K562 (cell line): Measurements from ENCODE around the gene RPS10. TPM values are rescaled to one million over a fixed set of nuclear protein-coding genes. Genes with fewer than 3 reads are reported as not detected.

Experiments
- BCL6 ChIP-seq: fragments of 250-450 bp; sonication (Bioruptor Pico); IDR thresholded peaks from 2 replicates; pipeline ENCODE4 v1.4.0; 2020
- FIP1L1 ChIP-seq: fragments of 200-400 bp; formaldehyde crosslinking; IDR thresholded peaks from 2 replicates; pipeline ENCODE4 v1.6.1; 2018; ENCODE audit warnings: mild to moderate bottlenecking, low read depth, low read length; ENCODE audit not compliant: poor library complexity, severe bottlenecking
- FOSL1 ChIP-seq: fragments of 200-800 bp; sonication (Bioruptor generic); conservative IDR thresholded peaks from 2 replicates; pipeline ENCODE4 v1.6.1; 2016; ENCODE audit warnings: missing genetic modification characterization, missing compliant biosample characterization
- KDM5B ChIP-seq: fragments of 200-600 bp; sonication (generic); IDR thresholded peaks from 2 replicates; pipeline ENCODE4 v1.6.1; 2012; ENCODE audit warnings: low read depth, mild to moderate bottlenecking, moderate library complexity, low read length, control low read depth, inconsistent platforms; ENCODE audit not compliant: insufficient replicate concordance
- MEF2D ChIP-seq: conservative IDR thresholded peaks from 2 replicates; pipeline ENCODE4 v1.6.1; 2016; ENCODE audit warnings: low read depth, missing genetic modification characterization, missing compliant biosample characterization
- MTA3 ChIP-seq: fragments of 450-650 bp; formaldehyde crosslinking; IDR thresholded peaks from 2 replicates; pipeline ENCODE4 v1.6.1; 2017; ENCODE audit warnings: mild to moderate bottlenecking, borderline replicate concordance
- OTX1 ChIP-seq: fragments of 450-650 bp; formaldehyde crosslinking; IDR thresholded peaks from 2 replicates; pipeline ENCODE4 v1.4.0; 2022; ENCODE audit warnings: mild to moderate bottlenecking
- ZNF407 ChIP-seq: fragments of 450-650 bp; IDR thresholded peaks from 2 replicates; pipeline ENCODE4 v1.6.1; 2016; ENCODE audit warnings: low read depth
- ZNF445 ChIP-seq: fragments of 250-450 bp; sonication (Bioruptor Pico); IDR thresholded peaks from 2 replicates; pipeline ENCODE4 v1.4.0; 2020; ENCODE audit warnings: low read depth, mild to moderate bottlenecking, moderate library complexity
- polyA plus RNA-seq, 8 experiments: library from polyadenylated mRNA; depleted of rRNA in 4 of 8; stranded (reverse) in 5 of 8; unstranded in 3 of 8; fragments of >200 nt; fragmentation: Nextera tagmentation in 2 of 8; fragmentation: Illumina TruSeq in 1 of 8; extraction: Ambion mirVana in 2 of 8; extraction: Trizol in 1 of 8; gene quantifications; 2 replicates each; pipeline versions ENCODE4 v1.2.1 to v1.2.3, GENCODE V29; 2011 to 2014; ENCODE audit warnings: inconsistent platforms in 1 of 8, missing spikeins in 1 of 8
- total RNA-seq, 7 experiments: library from RNA; depleted of rRNA in 6 of 7; stranded (reverse); fragments of >200 nt in 6 of 7; fragmentation: Illumina TruSeq in 2 of 7; extraction: Trizol in 2 of 7; gene quantifications; 2 replicates each; pipeline versions ENCODE4 v1.2.1 to v1.2.3, GENCODE V29; 2011 to 2021; ENCODE audit warnings: low replicate concordance in 1 of 7
- TF ChIP-seq, protein P1 (sequence below): sonication (generic); formaldehyde crosslinking; IDR thresholded peaks from 2 replicates; pipeline ENCODE4 v1.8.0; 2023; ENCODE audit warnings: mild to moderate bottlenecking, missing genetic modification reagents
- TF ChIP-seq, protein P2 (sequence below): fragments of 250-450 bp; sonication (Bioruptor Pico); IDR thresholded peaks from 2 replicates; pipeline ENCODE4 v1.4.0; 2020; ENCODE audit warnings: mild to moderate bottlenecking, moderate library complexity
- TF ChIP-seq, protein P3 (sequence below): fragments of 250-450 bp; sonication (Bioruptor Pico); IDR thresholded peaks from 2 replicates; pipeline ENCODE4 v1.6.1; 2021; ENCODE audit warnings: mild to moderate bottlenecking

RPS10 gene
- total and polyA plus RNA-seq, 9 of the 15 experiments (the other 6 are each of a cell fraction or from before 2014, with no cell fraction given) = 2,680 to 5,251 (median 3,876) TPM

- TF ChIP-seq, protein P1, sequence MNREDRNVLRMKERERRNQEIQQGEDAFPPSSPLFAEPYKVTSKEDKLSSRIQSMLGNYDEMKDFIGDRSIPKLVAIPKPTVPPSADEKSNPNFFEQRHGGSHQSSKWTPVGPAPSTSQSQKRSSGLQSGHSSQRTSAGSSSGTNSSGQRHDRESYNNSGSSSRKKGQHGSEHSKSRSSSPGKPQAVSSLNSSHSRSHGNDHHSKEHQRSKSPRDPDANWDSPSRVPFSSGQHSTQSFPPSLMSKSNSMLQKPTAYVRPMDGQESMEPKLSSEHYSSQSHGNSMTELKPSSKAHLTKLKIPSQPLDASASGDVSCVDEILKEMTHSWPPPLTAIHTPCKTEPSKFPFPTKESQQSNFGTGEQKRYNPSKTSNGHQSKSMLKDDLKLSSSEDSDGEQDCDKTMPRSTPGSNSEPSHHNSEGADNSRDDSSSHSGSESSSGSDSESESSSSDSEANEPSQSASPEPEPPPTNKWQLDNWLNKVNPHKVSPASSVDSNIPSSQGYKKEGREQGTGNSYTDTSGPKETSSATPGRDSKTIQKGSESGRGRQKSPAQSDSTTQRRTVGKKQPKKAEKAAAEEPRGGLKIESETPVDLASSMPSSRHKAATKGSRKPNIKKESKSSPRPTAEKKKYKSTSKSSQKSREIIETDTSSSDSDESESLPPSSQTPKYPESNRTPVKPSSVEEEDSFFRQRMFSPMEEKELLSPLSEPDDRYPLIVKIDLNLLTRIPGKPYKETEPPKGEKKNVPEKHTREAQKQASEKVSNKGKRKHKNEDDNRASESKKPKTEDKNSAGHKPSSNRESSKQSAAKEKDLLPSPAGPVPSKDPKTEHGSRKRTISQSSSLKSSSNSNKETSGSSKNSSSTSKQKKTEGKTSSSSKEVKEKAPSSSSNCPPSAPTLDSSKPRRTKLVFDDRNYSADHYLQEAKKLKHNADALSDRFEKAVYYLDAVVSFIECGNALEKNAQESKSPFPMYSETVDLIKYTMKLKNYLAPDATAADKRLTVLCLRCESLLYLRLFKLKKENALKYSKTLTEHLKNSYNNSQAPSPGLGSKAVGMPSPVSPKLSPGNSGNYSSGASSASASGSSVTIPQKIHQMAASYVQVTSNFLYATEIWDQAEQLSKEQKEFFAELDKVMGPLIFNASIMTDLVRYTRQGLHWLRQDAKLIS = no peak
- TF ChIP-seq, protein P2, sequence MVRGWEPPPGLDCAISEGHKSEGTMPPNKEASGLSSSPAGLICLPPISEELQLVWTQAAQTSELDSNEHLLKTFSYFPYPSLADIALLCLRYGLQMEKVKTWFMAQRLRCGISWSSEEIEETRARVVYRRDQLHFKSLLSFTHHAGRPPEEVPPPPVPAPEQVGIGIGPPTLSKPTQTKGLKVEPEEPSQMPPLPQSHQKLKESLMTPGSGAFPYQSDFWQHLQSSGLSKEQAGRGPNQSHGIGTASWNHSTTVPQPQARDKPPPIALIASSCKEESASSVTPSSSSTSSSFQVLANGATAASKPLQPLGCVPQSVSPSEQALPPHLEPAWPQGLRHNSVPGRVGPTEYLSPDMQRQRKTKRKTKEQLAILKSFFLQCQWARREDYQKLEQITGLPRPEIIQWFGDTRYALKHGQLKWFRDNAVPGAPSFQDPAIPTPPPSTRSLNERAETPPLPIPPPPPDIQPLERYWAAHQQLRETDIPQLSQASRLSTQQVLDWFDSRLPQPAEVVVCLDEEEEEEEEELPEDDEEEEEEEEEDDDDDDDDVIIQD (CRISPR knock-in tag) = no peak
- peak; percentile 23 for TF ChIP-seq KDM5B
- TF ChIP-seq ZNF445 = 0 out of 2 replicates have a peak, but pooled peaks have one; percentile 62
- TF ChIP-seq, protein P3, sequence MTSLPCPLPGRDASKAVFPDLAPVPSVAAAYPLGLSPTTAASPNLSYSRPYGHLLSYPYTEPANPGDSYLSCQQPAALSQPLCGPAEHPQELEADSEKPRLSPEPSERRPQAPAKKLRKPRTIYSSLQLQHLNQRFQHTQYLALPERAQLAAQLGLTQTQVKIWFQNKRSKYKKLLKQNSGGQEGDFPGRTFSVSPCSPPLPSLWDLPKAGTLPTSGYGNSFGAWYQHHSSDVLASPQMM (CRISPR knock-in tag) = no peak
- TF ChIP-seq MTA3 = 0 out of 2 replicates have a peak, but pooled peaks have one; percentile 40
- peak; percentile 5; the same call in 1 of the 2 replicates for TF ChIP-seq ZNF407
- no peak for TF ChIP-seq OTX1 (CRISPR knock-in tag)
- no peak for TF ChIP-seq FIP1L1
- no peak for TF ChIP-seq MEF2D (tag)
- TF ChIP-seq FOSL1 (tag) = 0 out of 2 replicates have a peak, but pooled peaks have one; percentile 17
- TF ChIP-seq BCL6 (CRISPR knock-in tag) = no peak
Observed at GRCh38 chr6:34414999-34415858, 10.6 kb downstream of the RPS10 start (continued).
